GM13977 (cell line): ENCODE data around the gene RILPL1.

Experiments
- DNase-seq: peaks from one replicate; pipeline ENCODE4 v3.0.0; 2012; ENCODE audit warnings: low spot score
- in situ Hi-C: fragments of 300-500 bp; cut with MboI; formaldehyde crosslinking; loops from one replicate; pipeline ENCODE4 v1.12.0; 2022; ENCODE audit warnings: low sequenced_read_pairs, low pct_unique_long_range_greater_than_20kb, mixed read lengths, inconsistent platforms; ENCODE audit not compliant: unreplicated experiment
- TF ChIP-seq, protein P1 (sequence below): IDR thresholded peaks from 2 replicates; pipeline ENCODE4 v1.5.1; 2012; ENCODE audit warnings: mild to moderate bottlenecking, control low read depth; ENCODE audit not compliant: insufficient read depth; ENCODE audit errors: extremely low read depth, missing control alignments

Gene RILPL1

DNA sequence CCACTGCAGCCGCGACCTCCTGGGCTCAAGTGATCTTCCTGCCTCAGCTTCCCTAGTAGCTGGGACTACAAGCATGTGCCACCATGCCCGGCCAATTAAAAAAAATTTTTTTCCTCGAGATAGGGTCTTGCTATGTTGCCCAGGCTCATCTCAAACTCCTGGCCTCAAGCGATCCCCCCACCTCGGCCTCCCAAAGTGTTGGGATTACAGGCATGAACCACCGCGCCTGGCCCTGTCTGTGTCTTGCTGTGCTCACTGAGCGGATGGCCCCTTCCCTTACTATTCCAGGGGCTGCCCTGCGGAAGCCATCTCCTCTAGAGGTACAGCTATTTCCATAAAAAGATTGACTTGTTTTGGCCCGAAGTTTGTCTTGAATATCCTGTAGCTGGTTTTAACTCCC lies 55.5 kb downstream of the RILPL1 start:
- in situ Hi-C loops = no loop called here
- TF ChIP-seq, protein P1, sequence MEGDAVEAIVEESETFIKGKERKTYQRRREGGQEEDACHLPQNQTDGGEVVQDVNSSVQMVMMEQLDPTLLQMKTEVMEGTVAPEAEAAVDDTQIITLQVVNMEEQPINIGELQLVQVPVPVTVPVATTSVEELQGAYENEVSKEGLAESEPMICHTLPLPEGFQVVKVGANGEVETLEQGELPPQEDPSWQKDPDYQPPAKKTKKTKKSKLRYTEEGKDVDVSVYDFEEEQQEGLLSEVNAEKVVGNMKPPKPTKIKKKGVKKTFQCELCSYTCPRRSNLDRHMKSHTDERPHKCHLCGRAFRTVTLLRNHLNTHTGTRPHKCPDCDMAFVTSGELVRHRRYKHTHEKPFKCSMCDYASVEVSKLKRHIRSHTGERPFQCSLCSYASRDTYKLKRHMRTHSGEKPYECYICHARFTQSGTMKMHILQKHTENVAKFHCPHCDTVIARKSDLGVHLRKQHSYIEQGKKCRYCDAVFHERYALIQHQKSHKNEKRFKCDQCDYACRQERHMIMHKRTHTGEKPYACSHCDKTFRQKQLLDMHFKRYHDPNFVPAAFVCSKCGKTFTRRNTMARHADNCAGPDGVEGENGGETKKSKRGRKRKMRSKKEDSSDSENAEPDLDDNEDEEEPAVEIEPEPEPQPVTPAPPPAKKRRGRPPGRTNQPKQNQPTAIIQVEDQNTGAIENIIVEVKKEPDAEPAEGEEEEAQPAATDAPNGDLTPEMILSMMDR = no peak
- no peak for DNase-seq

DNA sequence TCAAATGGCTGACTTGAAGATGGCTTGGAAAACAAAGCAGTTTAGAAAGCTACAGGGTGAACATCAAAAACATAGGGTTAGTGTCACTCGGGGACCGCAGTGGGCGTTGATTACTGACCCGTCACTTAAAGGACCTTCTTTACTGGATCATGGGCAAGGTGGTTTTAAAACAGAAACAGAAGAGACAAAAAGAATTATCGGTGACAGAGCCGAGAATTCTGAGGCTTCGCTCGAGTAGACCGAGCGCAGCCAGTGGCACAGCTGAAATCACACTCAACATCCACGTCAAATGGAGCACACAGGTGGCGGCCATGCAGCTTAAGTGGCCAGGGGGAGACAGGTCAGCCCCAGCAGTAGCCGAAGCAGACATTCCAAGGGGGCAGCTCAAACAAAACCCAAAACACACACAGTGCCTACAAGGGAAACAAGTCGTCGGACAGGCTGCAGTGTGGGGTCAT lies 58.2 kb downstream of the RILPL1 start:
- in situ Hi-C loops = no loop called here
- no peak for DNase-seq
- TF ChIP-seq, protein P1 = no peak

GRCh38 chr12:123474485-123475245 lies 58.9 kb downstream of the RILPL1 start:
- TF ChIP-seq, protein P1 = no peak
- no peak for DNase-seq
- in situ Hi-C loops = no loop called here

GRCh38 chr12:123472438-123472849 lies 61.1 kb downstream of the RILPL1 start:
- in situ Hi-C loops = no loop called here
- TF ChIP-seq, protein P1 = no peak

GRCh38 chr12:123471374-123472068 lies 62.0 kb downstream of the RILPL1 start:
- no peak for DNase-seq
- TF ChIP-seq, protein P1 = no peak
- in situ Hi-C loops = no loop called here

More at GRCh38 chr12:123472438-123472849, 61.1 kb downstream of the RILPL1 start:
- DNase-seq = no peak

- TF ChIP-seq, protein P1 = no peak
- no peak for DNase-seq
- in situ Hi-C loops = no loop called here
Observed at GRCh38 chr12:123469978-123470377, 63.5 kb downstream of the RILPL1 start.
